ENCODE measurements around the gene MED8.
"Not testable (repeated sequence)": the region's sequence is repeated elsewhere in the genome, so short reads cannot be mapped to it uniquely, and the experiment has no call there.

MED8 gene

DNA sequence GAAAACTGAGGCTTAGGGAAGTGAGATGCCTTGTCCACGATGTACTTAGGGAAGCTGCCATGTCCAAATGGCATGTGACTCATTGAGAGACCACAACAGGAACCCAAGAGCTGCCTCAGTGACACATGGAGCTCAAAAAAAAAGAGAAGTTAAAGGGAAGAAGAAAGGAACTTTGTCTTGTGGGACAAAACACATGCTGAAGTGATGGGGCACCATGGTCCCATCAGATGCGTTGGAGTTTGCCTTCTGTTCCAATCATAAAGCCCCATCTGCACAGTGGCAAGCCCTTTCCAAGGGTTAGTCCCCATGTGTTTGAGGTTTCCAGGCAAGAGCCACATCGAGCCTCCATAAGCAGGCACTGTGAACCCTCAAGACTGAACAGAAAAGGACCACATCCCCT, 8.0 kb downstream of the MED8 start:
- DNase-seq: peak in 1 of 2 donors; percentile 36

DNA sequence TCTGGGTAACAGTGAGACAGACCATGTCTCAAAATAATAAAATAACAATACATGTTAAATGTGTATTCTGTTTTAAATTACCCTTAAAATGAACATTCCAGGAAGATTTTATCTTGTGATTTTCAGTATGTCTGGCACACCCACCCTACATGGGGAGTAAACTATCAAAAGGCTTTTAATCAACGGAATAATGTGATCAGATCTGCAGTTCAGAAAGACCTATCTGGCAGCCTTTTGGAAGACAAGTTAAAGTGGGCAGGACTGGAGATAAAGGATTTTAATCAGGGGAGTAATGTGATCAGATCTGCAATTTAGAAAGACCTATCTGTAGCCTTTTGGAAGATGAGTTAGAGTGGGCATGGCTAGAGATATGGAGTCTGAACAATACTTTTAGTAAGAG, 10.1 kb downstream of the MED8 start:
- DNase-seq: no peak

DNA sequence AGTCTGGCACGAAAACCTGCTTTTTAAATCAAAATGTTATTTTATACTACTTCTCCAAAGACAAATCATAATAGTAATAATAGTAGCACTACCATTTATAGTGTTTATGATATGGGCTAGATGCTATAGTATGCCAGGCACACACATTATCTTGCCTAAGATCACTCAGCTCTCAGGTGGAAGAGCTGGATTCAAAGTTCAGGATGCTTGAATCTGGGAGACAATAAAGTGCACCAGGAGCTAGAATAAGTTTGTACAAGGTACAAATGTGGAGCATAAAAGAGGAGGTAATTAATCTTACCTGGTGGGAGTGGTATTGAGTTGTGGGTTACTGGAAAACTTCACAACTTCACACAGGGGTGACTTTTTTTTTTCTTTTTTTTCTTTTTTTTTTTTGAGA, 11.8 kb downstream of the MED8 start:
- no peak for DNase-seq

DNA sequence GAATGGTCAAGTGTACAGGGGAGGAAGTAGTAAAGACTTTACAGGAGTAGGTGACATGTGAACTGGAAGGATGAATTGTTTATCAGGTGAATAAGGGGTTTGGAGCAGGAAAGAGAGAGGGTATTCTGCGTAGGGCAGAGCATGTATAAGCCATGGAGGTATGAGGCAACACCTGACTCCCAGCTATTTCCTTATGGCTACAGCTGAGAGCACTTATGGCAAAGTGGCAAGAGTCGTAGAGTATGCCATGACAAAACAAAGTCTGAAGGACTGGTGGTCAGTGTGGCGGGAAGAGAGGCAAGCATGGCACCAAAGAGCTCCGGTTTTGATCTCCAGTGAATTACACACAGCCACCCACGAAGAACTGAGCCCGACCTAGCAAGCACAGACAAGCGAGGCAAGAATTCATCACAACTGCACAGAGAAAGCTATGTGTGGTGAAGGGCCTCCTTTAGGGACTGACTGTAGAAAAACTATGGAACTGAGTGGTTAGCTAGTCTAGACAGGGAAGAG, 12.8 kb downstream of the MED8 start:
- no peak for DNase-seq

DNA sequence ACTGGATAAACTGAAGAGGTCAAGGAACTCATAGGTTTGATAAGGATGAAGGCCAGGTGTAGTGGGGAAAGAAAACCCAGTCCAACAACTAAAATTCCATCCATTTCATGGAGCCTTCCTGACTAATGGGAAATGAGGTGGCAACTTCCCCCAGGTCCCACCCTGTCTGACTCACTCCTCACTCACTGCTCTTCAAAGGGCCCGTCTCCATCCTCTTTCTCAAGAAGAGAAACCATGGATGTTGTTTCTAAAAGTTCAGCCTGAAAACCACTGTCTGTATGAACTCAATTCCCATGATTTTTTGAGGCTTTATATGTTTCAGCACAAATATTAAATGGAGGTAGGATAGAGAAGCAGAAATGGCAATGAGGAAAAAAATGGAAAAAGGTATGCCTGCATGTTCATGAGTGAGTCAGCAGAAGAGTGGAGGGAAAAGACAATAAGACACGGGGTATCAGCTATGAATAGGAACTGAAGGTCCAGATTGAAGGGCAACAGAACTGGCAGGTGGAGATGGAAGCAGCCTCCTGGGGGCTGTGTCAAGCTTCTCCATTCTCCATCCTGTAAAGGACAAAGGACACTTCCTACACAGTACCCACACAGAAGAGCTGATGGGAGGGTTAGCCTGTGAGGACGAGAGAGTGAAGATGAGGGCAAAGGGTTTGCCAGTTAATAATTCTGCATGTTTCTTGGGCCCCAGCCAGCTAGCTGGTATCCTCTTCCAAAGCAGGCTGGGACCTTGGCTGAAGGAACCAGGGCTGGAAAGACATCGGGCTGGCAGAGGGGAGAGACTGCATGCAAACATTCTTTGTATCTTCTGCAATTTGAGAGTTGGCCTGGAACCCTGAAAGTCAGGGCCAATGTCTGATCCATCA, 16.3 kb downstream of the MED8 start:
- no peak for DNase-seq

DNA sequence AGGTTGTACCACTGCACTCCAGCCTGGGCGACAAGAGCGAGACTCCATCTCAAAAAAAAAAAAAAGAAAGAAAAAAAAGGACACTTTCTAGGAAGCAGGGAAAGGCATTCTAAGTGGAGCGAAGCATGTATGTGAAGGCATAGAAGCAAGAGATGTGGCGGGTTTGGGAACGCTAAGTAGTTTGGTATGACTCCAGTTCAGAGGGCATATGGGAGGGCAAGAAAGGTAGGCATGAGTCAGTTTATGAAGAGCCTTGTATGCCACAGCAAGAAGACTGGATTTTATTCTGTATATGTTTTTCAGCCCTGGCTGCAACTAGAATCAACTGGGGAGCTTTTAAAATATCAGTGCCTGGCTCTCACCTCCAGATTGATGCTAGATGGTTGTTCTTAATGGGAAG, 17.4 kb downstream of the MED8 start:
- no peak for DNase-seq

DNA sequence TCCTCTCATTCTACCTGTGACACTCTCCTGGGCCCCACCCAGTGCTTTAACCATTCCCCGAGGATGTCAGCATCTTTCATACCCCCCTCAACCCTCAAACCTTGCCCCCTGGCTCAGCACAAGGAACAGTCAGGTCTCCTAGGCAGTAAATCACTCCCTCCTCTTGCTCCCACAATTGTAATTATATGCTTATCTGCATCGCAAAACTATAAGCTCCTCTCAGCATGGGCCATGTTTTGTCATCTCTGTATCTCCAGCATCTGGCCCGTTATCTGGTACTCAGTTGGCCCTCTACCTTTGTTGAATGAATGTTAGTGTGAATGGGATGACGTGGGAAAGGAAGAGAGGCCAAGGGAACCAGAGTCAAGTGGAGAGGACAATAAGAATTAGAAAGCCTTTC, 19.0 kb downstream of the MED8 start:
- DNase-seq: no peak

DNA sequence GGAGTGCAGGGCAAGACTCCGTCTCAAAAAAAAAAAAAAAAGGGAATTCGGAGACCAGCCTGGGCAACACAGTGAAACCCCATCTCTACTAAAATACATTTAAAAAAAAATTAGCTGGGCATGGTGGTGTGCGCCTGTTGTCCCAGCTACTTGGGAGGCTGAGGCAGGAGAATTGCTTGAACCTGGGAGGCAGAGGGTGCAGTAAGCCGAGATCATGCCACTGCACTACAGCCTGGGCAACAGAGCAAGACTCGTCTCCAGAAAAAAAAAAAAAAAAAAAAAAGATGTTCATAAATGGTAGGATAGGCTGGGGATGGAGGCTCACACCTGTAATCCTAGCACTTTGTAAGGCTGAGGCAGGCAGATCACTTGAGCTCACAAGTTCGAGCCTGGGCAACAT, 19.8 kb downstream of the MED8 start:
- not testable (repeated sequence) for DNase-seq

DNA sequence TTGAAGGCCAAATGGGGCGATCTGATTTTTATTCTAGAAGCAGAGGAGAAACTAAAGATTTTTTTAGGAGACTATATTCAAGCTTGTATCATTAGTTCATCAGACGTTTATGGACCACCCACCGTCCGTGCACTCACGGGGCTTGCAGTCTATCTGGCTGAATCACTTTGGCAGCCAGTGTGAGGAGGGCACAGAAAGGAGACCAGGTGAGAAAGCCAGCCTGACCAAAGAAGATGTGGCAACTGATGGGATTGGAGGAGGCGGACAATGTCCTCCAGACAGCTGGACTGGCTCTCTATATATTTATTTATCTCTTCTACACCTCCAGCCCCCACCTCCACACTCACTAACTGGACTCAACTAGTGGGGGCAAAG, 21.0 kb downstream of the MED8 start:
- DNase-seq: no peak

DNA sequence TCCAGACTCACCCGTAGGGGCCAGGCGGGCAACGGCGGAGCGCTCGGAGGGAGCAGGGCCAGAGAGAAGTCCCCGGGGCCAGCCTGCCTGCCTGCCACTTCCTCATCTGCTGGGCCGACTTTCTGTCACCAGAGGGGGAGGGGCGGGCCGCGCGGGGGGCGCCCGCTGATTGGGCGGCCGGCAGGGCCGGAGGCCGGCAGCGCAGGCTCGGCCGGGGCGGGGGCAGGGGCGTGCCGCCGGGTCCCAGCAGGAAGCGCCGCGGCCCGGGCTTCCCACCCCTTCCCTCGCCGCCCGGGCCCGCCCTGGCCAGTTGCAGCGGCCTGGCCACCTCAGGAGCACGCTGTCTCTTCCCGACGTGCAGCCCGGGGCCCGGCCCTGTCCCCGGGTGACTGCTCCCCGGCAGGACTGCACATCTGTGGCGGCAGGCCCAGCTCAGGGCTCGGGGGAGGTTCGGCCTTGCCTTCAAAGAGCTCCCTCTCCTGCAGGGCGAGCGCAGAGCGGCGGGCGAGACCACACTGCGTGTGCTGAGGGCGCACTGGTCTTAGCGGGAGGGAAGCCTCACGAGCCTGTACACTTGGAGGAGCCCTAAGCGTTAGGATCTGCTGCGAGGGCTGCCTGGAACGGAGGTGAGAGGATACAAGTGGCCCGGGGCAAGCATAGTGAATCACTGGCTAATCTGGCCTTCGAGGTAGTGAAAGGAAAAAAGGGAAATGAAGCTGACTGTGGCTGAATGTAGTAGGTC, 21.5 kb downstream of the MED8 start, which contains the start of gene ELOVL1:
Gene ELOVL1, minus strand, starts transcription at position 108 of the 742 bp plus-strand sequence. CDS start 2,402 bp downstream, outside the sequence.
- DNase-seq: peak; percentile 87 to 90

DNA sequence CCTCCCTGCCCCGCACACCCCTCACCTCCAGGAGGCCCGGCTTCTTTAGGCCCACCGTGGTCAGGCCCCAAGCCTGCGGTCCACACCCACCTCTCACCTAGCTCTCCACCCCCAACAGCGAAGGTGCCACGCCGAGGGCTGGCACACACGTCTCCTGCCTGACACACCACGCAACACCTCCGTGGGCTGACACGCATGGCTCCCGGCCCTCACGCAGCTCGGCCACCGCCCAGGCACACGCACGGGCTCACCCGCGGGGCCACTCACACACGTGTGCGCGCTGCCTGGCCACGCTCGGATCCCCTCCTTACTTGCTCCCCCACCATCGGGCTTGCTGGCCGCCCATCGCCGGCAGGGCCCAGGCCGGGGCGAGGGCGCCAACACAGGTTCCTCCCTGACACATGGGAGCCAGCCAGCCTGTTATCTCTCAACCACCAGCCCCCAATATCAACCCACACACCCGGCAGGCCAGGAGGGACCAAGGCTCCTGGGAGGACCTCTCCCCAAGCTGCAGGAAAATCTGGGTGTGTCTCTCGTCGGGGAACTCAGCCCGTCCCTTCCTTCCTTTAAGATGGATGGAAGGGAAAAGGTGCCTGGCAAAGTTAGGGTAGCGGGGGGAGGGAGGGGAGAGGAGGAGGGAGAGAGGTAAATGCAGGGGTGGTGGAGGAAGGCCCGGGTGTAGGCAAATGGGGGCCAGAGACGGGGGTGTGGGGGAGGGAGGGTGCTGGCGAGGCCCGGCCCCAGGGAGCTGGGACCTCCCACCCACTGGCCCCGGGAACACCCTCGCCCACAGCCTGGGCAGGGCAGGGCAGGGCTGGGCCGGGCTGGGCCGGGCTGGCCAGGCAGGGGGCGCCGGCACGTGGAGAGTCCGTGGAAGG, 22.3 kb downstream of the MED8 start:
- DNase-seq: peak; percentile 18 to 27

DNA sequence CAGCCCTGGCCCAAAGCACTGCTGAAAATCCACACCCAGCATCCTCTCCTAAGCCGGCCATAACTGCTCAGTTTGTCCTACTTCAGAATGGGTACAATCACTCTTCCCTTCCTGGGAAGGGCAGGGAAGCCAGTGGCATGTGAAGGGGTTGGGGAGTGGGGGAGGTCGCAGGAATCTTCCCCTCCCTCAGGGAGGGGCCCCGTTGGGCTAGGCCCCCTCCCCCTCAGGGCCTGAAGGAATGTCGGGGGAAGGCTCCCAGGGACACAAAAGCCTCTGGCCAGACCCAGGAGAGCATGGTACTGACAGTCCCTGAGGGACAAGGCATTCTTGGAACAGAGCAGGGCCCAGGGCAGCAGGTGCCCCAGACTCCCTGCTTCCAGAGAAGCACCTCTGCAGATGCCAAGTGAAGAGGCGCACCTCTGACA, 23.0 kb downstream of the MED8 start:
- no peak for DNase-seq

DNA sequence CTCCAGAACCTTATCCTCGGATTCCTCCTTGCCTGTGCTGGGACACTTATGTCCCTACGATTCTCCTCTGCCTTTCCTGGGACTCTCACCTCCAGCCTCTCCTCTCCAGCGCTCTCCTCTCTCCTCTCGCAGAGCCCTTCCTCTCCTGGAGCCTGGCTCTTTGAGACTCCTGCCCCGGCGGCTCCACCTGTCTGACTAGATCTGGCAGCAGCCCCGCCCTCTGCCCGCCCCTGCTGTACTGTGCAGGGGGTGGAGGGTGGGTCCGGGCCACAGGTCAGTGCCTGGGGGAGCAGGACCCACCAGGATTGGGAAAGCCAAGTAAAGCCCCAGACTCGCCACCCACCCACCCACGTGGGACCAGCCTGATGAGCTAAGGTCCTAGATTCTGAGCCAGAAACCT, 23.4 kb downstream of the MED8 start:
- DNase-seq: no peak

DNA sequence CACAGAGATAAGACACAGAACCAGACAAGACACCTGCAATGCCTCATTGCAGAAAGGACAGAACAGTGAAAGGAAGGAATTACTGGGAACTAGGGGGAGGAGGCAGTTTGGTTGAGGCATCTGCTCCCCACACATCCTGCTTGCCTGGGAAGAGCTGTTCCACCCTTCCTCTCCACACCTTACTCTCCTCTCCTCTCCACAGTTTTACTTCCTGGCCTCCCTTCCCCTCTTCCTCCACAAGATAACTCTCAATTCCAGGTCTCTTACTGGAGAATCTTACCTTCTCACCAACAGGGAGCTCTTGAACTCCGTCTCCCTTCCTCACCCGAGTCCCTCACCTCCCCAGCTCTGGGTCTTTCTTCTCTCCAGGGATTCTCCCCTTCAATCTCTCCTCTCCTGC, 23.9 kb downstream of the MED8 start:
- no peak for DNase-seq

DNA sequence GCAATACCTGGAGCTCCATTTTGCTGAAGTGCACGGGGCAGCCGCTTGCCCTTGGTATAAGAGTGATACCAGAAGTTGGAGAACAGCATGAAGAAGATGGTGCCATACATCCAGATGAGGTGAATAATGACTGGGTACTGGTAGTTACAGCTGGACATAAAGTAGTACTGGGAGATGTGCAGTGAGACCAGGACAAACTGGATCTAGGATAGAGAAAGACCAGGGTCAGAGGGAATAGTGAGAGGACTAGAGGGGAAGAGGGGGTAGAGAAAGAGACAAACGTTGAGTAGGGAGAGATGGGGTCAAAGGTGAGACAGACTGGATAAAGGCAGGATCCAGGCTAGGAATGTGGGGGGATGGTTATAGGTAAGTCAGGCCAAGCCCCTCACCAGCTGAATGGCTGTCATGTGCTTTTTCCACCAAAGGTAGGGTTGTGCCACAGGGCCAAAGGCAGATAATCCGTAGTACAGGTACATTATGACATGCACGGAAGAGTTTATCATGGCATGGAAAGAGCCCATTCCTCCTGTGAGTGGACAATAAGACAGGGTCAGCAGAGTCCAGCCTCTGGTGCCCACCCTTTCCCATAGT, 25.6 kb downstream of the MED8 start:
- no peak for DNase-seq

DNA sequence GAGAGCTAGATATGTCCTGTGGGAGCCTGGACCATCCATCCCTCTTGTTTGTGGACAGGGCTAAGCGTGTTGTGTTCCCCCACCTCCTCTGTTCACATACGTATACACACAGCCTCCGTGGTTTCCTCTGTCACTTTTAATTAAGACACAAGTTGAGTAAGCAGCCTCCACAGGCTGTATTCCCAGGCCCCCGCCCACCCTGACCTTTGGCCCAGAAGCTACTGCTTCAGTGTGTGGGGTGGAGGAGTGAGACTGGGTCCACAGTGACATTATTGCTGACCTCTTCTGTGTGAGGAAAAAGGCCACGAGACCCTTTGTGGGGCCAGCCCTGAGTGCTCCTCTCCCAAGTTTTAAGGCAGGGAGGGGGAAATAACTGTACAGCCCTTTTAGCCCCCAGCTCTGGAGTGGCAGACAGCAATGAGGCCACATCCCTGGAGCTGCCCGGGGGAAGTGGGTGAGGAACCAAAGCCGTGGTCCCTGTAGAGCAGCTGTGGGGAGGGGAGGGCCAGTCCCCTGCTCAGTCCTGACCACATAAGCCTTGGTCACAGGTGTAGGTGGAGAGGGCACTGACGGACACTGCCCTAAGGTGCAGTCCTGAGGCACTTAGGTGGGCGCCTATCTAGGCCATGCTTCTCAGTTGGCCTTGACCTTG, 26.2 kb downstream of the MED8 start:
- DNase-seq: no peak

DNA sequence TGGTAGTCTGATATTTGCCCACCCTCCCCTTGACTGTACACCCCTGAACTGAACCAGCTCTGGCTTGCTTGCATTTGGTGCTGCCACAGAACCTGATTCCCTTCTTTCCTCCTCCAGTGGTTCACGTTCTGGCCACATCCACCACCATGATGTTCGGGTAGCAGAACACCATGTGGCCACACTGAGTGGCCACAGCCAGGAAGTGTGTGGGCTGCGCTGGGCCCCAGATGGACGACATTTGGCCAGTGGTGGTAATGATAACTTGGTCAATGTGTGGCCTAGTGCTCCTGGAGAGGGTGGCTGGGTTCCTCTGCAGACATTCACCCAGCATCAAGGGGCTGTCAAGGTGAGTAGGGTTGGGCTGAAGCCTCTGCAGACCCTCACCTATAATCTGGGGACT, 29.0 kb downstream of the MED8 start:
- DNase-seq: no peak

DNA sequence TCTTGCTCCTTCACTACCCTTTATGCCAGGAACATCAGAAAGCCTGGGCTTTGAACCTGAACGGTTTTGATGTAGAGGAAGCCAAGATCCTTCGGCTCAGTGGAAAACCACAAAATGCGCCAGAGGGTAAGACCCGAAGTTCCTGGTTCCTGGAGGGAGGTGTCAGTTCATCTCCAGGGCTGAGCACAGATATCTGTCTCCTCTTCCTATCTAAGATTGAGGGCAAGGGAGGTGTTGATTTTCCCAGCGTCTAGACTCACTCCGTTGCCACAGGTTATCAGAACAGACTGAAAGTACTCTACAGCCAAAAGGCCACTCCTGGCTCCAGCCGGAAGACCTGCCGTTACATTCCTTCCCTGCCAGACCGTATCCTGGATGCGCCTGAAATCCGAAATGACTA, 29.9 kb downstream of the MED8 start:
- no peak for DNase-seq

DNA sequence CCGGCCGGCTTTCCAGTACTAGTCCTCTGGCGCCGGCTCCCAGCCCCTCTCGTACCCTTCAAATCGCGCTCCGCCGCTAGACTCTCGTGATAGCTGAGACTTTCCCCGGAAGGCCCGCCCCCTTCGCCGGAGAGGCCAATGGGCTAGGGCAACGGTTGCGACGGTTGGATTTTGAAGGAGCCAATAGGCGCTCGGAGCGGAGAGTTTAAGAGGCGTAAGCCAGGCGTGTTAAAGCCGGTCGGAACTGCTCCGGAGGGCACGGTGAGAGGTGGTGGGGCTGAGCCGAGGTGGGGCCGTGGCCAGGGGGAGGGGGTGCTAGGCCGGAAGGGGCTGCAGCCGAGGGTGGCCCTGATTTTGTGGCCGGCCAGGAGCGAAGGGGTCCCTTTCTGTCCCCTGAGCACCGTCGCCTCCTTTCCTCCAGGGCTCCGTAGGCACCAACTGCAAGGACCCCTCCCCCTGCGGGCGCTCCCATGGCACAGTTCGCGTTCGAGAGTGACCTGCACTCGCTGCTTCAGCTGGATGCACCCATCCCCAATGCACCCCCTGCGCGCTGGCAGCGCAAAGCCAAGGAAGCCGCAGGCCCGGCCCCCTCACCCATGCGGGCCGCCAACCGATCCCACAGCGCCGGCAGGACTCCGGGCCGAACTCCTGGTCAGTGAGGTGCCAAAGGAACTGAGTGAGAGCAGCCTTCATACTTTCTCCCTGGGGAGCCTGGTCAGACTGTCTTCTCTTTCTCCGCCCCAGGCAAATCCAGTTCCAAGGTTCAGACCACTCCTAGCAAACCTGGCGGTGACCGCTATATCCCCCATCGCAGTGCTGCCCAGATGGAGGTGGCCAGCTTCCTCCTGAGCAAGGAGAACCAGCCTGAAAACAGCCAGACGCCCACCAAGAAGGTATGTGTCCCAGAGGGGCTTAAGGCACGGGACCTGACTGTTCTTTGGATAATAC, 30.6 kb downstream of the MED8 start, which contains the start of gene CDC20:
Gene CDC20, plus strand, starts transcription at position 236 of the 948 bp plus-strand sequence. Its CDS starts 235 bp downstream, at position 471.
- DNase-seq: peak; percentile 95 to 97

DNA sequence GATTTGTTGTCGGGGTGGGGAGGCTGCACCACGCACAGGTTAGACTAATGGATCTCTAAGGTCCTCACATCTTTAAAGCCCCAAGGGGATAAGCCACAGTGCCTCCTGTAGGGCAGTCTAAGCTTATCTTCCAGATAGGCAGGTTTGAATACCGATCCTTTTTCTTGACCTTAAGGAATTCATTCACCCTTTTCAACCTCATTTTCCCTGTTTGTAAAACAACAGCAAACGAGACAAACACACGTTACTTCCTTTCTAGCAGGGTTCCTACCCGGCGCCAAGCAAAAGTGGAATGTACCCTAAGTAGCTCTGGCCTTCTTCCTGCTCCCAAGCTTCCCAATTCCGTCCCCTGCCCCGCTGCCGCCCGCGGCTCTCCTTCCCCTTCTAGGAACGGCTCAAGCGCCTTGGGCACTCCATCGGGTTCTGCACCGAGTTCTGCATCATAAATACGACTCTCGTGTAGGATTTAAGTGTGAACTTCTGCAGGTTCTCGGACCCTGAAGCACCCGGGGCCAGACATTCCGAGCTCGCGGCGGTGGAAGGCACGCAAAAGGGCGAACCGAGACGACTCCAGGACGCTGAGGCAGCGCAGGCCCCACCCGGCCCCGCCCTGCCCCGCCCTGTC, 31.4 kb downstream of the MED8 start:
- peak in 1 of 2 donors; percentile 24 for DNase-seq

Measured in CD4-positive, alpha-beta T cell treated with Interleukin-1 beta for 1 hour (primary cell).